ENCODE data around the gene CUBN. TPM values are rescaled to one million over a fixed set of nuclear protein-coding genes. Genes with fewer than 3 reads are reported as not detected.

The CUBN gene
- total RNA-seq, 2 experiments from 2014 or later, result 3.2 to 3.7 TPM

DNA sequence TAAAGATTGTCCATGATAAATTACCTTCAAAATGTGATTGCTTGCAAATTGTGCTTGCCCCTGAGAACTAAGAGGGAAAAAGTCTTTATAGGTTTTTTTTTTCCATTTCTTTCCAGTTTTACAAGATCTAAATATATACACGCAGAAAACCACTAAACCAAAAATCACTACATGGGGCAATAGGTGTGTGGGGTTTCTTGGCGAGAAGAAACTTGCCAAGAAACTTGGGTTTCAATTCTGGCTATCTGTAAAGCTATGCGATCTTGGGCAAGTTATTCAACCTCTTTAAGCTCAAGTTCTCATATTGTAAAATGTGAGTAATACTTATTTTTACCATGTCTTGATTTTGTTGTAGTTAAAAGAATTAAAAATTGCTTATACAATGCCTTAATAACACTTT, 17.0 kb downstream of the CUBN start:
- no peak overlapping the region for H3K4me3 Mint-ChIP-seq
- H3K9me3 Mint-ChIP-seq, result no peaks in the 10 kb centered on the region
- POLR2A ChIA-PET, result no interaction called here

DNA sequence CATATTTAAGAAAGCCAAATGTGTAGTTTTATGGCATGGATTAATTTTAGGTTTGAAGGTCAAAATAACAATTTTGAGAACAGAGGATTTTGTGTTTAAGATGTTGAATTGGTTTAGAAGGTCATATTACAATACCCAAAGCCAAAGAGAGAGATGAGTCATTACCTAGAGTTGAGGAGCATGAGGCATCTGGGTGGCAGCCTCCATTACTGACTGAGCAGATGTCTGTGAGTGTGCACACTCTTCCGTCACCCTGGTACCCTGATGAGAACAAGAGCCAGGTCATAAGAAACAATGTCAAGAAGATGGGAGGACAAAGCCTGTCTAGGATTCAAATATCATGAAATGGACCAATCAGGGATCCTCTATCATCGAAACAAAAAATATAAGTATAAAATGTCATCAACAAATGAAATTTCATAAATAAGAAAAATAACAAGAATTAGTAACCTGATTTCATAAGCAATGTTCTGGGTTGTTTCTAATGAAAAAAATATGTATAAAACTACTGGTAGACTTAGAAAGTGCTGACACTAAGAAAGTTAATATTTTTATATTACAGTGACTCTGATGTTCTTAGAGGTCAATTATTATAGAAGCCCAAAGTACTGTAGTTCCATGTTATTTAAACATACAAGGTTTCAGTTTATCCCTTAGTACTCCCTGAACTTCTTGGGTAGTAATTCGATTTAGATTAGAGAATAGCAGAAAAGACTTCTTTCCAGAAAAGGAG, 20.0 kb downstream of the CUBN start:
- H3K36me3 Mint-ChIP-seq, result peaks cover 2% of the 10 kb centered on the region
- DNase-seq (no peak), ATAC-seq (ENCODE audit: low read depth) (no peak)
- peaks cover 4% of the 10 kb centered on the region for H3K4me1 Mint-ChIP-seq
- no peak overlapping the region for H3K27ac Mint-ChIP-seq
- no peaks in the 10 kb centered on the region for H3K27me3 Mint-ChIP-seq
- no peak overlapping the region for H3K4me3 Mint-ChIP-seq
- POLR2A ChIA-PET, result no interaction called here
- H3K9me3 Mint-ChIP-seq, result no peaks in the 10 kb centered on the region

More for the DNA sequence above, 17.0 kb downstream of the CUBN start:
- Mint-ChIP-seq H3K36me3 (peaks cover 6% of the 10 kb centered on the region), H3K27me3 (no peaks in the 10 kb centered on the region), H3K4me1 (peaks cover 7% of the 10 kb centered on the region), H3K27ac (no peak overlapping the region)
- no peak for ATAC-seq (ENCODE audit: low read depth)
- DNase-seq, result no peak

- ATAC-seq (ENCODE audit: low read depth) (no peak), DNase-seq (no peak)
- Mint-ChIP-seq H3K4me1 (peaks cover 4% of the 10 kb centered on the region), H3K36me3 (peaks cover 4% of the 10 kb centered on the region), H3K9me3 (no peaks in the 10 kb centered on the region), H3K27ac (no peak overlapping the region), H3K27me3 (no peaks in the 10 kb centered on the region), H3K4me3 (no peak overlapping the region)
- POLR2A ChIA-PET, result no interaction called here
Observed at GRCh38 chr10:17109046-17109445, 20.6 kb downstream of the CUBN start.

- Mint-ChIP-seq H3K9me3 (no peaks in the 10 kb centered on the region), H3K27ac (no peak overlapping the region), H3K4me3 (no peak overlapping the region), H3K4me1 (peaks cover 4% of the 10 kb centered on the region), H3K36me3 (peaks cover 6% of the 10 kb centered on the region), H3K27me3 (no peaks in the 10 kb centered on the region)
- POLR2A ChIA-PET, result no interaction called here
- DNase-seq (no peak), ATAC-seq (ENCODE audit: low read depth) (no peak)
Observed at GRCh38 chr10:17106991-17107390, 22.6 kb downstream of the CUBN start.

DNA sequence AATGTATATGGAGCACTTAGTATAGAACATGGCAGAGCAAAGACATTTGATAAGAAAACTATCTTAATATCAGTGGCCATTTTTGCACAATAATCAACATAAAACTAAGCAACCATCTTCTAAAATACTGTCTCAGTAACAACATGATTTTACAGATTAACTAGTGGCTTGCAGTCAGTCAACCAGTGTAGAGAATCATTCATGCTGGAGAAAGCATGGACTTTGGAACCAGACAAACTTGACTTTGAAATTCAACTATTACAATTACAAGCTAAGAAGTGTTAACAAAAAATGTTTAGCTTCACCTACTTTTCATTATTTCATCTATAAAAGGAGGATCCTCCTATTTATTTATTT, 27.7 kb downstream of the CUBN start:
- H3K4me1 Mint-ChIP-seq, result peaks cover 3% of the 10 kb centered on the region
- peaks cover under 1% of the 10 kb centered on the region for H3K9me3 Mint-ChIP-seq
- H3K36me3 Mint-ChIP-seq, result peaks cover 5% of the 10 kb centered on the region
- no peaks in the 10 kb centered on the region for H3K27me3 Mint-ChIP-seq
- H3K27ac Mint-ChIP-seq, result no peak overlapping the region
- no peak for ATAC-seq (ENCODE audit: low read depth)
- DNase-seq, result no peak
- H3K4me3 Mint-ChIP-seq, result no peak overlapping the region
- POLR2A ChIA-PET, result interaction anchor here (0.7 kb wide), 2 partner anchors 99 to 175 kb away, joined by 3 to 6 read pairs; no protein-coding TSS in a partner anchor

DNA sequence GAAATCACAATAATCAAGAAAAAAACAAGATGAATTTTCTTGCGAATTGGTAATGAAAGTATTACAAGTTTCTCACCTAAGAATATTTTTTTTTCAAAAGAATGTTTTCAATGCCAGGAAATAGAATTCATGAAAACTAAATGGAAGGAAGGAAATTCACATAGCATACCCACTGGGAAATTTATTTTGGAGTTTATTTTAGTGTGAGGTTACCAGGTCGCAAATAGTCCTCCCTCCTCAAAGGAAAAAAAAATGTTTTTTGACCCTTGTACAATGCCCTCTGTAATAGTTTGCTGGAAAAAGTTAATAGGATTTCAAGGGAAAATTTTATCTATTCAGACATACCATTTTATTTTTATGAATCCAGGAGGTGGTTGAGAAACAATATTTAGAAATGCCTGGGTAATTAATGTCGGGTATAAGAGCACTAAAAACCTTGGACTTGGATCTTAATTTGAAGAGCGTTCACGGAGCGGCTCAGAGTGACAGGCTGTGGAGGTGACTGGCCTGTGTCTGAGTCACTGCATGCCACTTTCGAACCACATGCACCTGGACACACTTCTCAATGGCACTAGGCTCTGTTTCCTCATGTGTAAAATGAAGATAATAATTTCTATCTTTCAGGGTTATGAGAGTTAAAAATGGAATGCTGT, 28.2 kb downstream of the CUBN start:
- Mint-ChIP-seq H3K9me3 (peaks cover 2% of the 10 kb centered on the region), H3K27ac (no peak overlapping the region), H3K4me3 (no peak overlapping the region), H3K4me1 (peaks cover 3% of the 10 kb centered on the region), H3K36me3 (peaks cover 7% of the 10 kb centered on the region), H3K27me3 (no peaks in the 10 kb centered on the region)
- POLR2A ChIA-PET, result no interaction called here
- ATAC-seq (ENCODE audit: low read depth) (no peak), DNase-seq (no peak)

GRCh38 chr10:17100586-17100985, 29.0 kb downstream of the CUBN start:
- no peak overlapping the region for H3K27ac Mint-ChIP-seq
- ATAC-seq (ENCODE audit: low read depth) (no peak), DNase-seq (no peak)
- H3K27me3 Mint-ChIP-seq, result no peaks in the 10 kb centered on the region
- H3K4me1 Mint-ChIP-seq, result peaks cover 3% of the 10 kb centered on the region
- no peak overlapping the region for H3K4me3 Mint-ChIP-seq
- POLR2A ChIA-PET, result no interaction called here
- H3K9me3 Mint-ChIP-seq, result peaks cover 2% of the 10 kb centered on the region
- H3K36me3 Mint-ChIP-seq, result peaks cover 7% of the 10 kb centered on the region

DNA sequence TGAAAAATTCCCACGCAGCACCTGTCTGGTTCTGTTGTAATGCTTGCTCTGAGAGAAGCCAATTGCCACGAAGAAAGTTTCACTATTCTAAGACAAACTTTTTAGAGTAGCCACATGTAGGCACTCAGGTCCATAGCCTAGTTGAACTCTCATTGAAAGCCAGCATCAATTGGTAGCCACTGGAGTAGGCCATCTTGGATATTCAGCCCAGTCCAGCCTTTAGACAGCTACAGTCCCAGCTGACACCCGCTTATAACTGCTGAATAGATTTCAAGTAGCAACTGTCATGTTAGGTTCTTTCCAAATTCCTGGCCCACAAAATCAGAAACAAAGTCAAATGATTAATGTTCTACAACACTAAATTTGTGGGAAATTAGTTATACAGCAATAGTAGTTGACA, 31.6 kb downstream of the CUBN start:
- H3K4me3 Mint-ChIP-seq, result no peak overlapping the region
- POLR2A ChIA-PET, result no interaction called here
- H3K27ac Mint-ChIP-seq, result no peak overlapping the region
- no peaks in the 10 kb centered on the region for H3K27me3 Mint-ChIP-seq
- H3K36me3 Mint-ChIP-seq, result peaks cover 17% of the 10 kb centered on the region
- ATAC-seq (ENCODE audit: low read depth) (no peak), DNase-seq (no peak)
- H3K4me1 Mint-ChIP-seq, result peaks cover 7% of the 10 kb centered on the region
- peaks cover 13% of the 10 kb centered on the region for H3K9me3 Mint-ChIP-seq

DNA sequence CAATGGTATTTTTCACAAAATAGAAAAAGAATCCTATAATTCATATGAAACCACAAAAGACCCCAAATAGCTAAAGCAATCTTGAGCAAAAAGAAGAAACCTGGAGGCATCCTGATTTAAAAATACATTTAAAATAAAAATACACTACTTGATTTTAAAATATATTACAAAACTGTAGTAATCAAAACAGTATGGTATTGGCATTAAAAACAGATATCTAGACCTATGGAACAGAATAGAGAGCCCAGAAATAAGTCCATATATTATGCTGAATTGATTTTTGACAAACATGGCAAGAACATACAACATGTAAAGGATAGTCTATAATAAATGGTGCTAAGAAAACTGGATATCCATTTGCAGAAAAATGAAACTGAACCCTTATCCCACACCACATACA, 34.8 kb downstream of the CUBN start:
- peaks cover 18% of the 10 kb centered on the region for H3K9me3 Mint-ChIP-seq
- POLR2A ChIA-PET, result no interaction called here
- H3K27me3 Mint-ChIP-seq, result no peaks in the 10 kb centered on the region
- ATAC-seq (ENCODE audit: low read depth) (no peak), DNase-seq (no peak)
- H3K27ac Mint-ChIP-seq, result no peak overlapping the region
- H3K4me1 Mint-ChIP-seq, result peaks cover 17% of the 10 kb centered on the region
- H3K4me3 Mint-ChIP-seq, result no peak overlapping the region
- peaks cover 22% of the 10 kb centered on the region for H3K36me3 Mint-ChIP-seq

DNA sequence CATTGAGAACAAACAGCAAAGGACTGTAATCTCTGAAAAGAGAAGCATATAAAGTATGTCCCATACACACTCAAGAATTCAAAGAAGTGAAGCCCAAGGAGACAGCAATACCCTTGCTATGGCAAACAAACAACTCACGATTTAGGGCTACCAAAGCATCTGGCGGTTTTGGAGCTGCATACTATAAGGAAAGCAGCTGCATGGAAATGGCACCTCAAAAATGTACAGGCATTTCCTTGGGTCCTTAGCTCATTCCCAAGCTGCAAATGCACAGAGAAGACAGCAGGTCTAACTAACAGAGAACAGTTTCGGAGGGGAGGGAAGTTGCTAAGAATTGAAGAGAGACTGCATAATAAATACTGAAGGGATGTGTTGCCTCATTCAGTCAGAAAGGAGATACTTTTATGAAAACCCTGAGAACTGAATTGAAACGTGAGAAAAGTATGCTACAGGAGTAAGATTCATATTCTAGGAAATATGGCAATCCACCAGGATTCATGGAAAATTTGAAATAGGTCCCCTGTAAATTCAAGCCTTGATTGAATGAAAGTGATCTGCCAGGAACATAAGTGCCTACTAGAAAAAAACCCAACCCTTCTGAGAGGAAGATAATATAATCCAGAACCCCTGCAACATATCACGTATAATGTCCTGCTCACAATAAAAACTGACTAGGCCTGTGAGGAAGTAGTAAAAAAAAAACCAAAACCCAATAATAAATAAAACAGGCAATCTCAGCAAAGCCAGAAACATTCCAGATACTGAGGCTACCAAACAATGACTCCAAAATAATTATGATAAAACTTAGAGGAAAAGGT, 36.4 kb downstream of the CUBN start:
- H3K4me1 Mint-ChIP-seq, result peaks cover 16% of the 10 kb centered on the region
- DNase-seq (no peak), ATAC-seq (ENCODE audit: low read depth) (no peak)
- peaks cover 18% of the 10 kb centered on the region for H3K9me3 Mint-ChIP-seq
- H3K4me3 Mint-ChIP-seq, result no peak overlapping the region
- peaks cover 22% of the 10 kb centered on the region for H3K36me3 Mint-ChIP-seq
- no peak overlapping the region for H3K27ac Mint-ChIP-seq
- H3K27me3 Mint-ChIP-seq, result no peaks in the 10 kb centered on the region
- POLR2A ChIA-PET, result no interaction called here

DNA sequence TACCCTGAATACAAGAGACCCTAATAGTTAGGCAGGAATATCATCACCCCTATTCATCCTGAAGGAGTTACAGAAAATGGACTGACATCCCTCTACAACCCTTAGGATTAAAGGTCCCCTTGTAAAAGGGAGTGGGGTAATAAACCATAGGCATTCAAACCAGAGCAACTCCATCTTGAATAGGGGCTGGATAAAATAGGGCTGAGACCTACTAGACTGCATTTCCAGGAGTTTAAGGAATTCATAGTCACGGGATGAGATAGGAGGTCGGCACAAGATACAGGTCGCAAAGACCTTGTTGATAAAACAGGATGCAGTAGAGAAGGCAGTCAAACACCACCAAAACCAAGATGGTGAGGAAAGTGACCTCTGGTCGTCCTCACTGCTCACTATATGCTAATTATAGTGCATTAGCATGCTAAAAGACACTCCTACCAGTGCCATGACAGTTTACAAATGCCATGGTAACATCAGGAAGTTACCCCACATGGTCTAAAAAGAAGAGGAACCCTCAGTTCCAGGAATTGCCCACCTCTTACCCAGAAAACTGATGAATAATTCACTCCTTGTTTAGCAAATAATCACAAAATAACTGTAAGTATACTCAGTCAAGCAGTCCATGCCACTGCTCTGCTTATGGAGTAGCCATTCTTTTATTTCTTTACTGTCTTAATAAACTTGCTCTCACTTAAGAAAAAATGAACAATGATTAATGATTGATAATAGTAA, 37.2 kb downstream of the CUBN start:
- Mint-ChIP-seq H3K36me3 (peaks cover 22% of the 10 kb centered on the region), H3K4me1 (peaks cover 16% of the 10 kb centered on the region), H3K4me3 (no peak overlapping the region), H3K9me3 (peaks cover 18% of the 10 kb centered on the region), H3K27ac (no peak overlapping the region), H3K27me3 (no peaks in the 10 kb centered on the region)
- ATAC-seq (ENCODE audit: low read depth) (no peak), DNase-seq (no peak)
- POLR2A ChIA-PET, result no interaction called here

- H3K27me3 Mint-ChIP-seq, result no peaks in the 10 kb centered on the region
- peaks cover 12% of the 10 kb centered on the region for H3K36me3 Mint-ChIP-seq
- DNase-seq, result no peak
- no peak overlapping the region for H3K4me3 Mint-ChIP-seq
- POLR2A ChIA-PET, result no interaction called here
- no peak for ATAC-seq (ENCODE audit: low read depth)
- H3K9me3 Mint-ChIP-seq, result peaks cover 5% of the 10 kb centered on the region
- no peak overlapping the region for H3K27ac Mint-ChIP-seq
- H3K4me1 Mint-ChIP-seq, result peaks cover 13% of the 10 kb centered on the region
Observed at GRCh38 chr10:17088118-17088806, 41.3 kb downstream of the CUBN start.

DNA sequence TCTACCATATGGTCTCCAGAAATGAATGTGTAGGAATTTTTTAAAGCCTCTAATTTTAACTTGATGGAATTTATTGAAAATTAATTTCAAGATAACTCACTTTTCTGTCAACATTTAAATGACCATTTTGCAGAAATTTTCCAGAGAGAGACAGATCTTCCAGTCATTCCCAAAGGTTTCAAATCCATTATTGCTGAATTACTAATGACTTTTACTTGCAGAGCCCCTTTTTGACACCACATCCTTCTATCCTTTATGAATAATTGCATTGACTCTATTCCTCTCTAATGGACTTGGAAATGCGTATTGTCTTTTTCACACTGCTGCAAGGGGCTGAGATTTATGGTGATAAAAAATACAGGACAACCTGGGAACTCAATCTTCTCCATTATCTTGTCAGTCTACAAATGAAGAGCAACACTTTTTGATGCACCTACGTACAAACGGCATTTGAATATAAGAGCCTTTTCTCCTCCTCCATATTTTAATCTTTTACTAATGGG, 42.7 kb downstream of the CUBN start:
- DNase-seq (no peak), ATAC-seq (ENCODE audit: low read depth) (no peak)
- no peak overlapping the region for H3K4me3 Mint-ChIP-seq
- peaks cover 1% of the 10 kb centered on the region for H3K4me1 Mint-ChIP-seq
- H3K36me3 Mint-ChIP-seq, result peaks cover 5% of the 10 kb centered on the region
- H3K27ac Mint-ChIP-seq, result no peak overlapping the region
- no peaks in the 10 kb centered on the region for H3K27me3 Mint-ChIP-seq
- H3K9me3 Mint-ChIP-seq, result peaks cover 1% of the 10 kb centered on the region
- POLR2A ChIA-PET, result no interaction called here
